Iris pigment epithelial cell (primary cell): ENCODE data around the gene ADAM21.
A peak's percentile ranks its signal among the peaks of the same experiment; 100 is the strongest.
"Not testable (repeated sequence)": the region's sequence is repeated elsewhere in the genome, so short reads cannot be mapped to it uniquely, and the experiment has no call there.

Experiments
- DNase-seq: peaks from one replicate; pipeline ENCODE4 v3.0.0-alpha.2; 2011; ENCODE audit warnings: low read depth

Gene ADAM21

GRCh38 chr14:70451874-70452273, at the start of gene ADAM21:
TSS of gene ADAM21 (plus strand) at chr14:70452174. CDS start at chr14:70457500, 5,326 bp downstream.
- DNase-seq = no peak

- peak; percentile 35 for DNase-seq
Observed at GRCh38 chr14:70403335-70403734, 48.6 kb upstream of the ADAM21 start.

GRCh38 chr14:70406216-70406615, 45.8 kb upstream of the ADAM21 start:
- not testable (repeated sequence) for DNase-seq

GRCh38 chr14:70407621-70408020, 44.4 kb upstream of the ADAM21 start:
- no peak for DNase-seq

GRCh38 chr14:70415788-70416187, 36.2 kb upstream of the ADAM21 start:
- DNase-seq = no peak

- peak; percentile 6 for DNase-seq
Observed at GRCh38 chr14:70416338-70416724, 35.6 kb upstream of the ADAM21 start.

GRCh38 chr14:70416725-70417349, 35.1 kb upstream of the ADAM21 start, which contains the start of gene SYNJ2BP:
TSS of gene SYNJ2BP (minus strand) at chr14:70417090. CDS start at chr14:70416963, 127 bp downstream.
- peak; percentile 70 for DNase-seq

GRCh38 chr14:70419270-70419931, 32.6 kb upstream of the ADAM21 start:
- not testable (repeated sequence) for DNase-seq

GRCh38 chr14:70422538-70422937, 29.4 kb upstream of the ADAM21 start:
- DNase-seq = no peak

- DNase-seq = no peak
Observed at GRCh38 chr14:70425354-70425753, 26.6 kb upstream of the ADAM21 start.

GRCh38 chr14:70426555-70426954, 25.4 kb upstream of the ADAM21 start:
- not testable (repeated sequence) for DNase-seq

- DNase-seq = no peak
Observed at GRCh38 chr14:70436867-70437266, 15.1 kb upstream of the ADAM21 start.

GRCh38 chr14:70441641-70442040, 10.3 kb upstream of the ADAM21 start:
- no peak for DNase-seq

- DNase-seq = no peak
Observed at GRCh38 chr14:70442750-70443149, 9.2 kb upstream of the ADAM21 start.

- DNase-seq = peak; percentile 83
Observed at GRCh38 chr14:70448633-70449340, 3.2 kb upstream of the ADAM21 start.

- DNase-seq = no peak
Observed at GRCh38 chr14:70454731-70455130, 2.8 kb downstream of the ADAM21 start.

- DNase-seq = no peak
Observed at GRCh38 chr14:70468731-70469130, 16.8 kb downstream of the ADAM21 start.

GRCh38 chr14:70470863-70471563, 19.0 kb downstream of the ADAM21 start:
- not testable (repeated sequence) for DNase-seq

- DNase-seq = no peak
Observed at GRCh38 chr14:70472253-70473159, 20.5 kb downstream of the ADAM21 start.

GRCh38 chr14:70473825-70474224, 21.9 kb downstream of the ADAM21 start:
- DNase-seq = no peak

- not testable (repeated sequence) for DNase-seq
Observed at GRCh38 chr14:70475459-70475858, 23.5 kb downstream of the ADAM21 start.
